ENCODE measurements around the gene SNX8. TPM values are rescaled to one million over a fixed set of nuclear protein-coding genes. Genes with fewer than 3 reads are reported as not detected.
"Not testable (repeated sequence)": the region's sequence is repeated elsewhere in the genome, so short reads cannot be mapped to it uniquely, and the experiment has no call there.

Gene SNX8
- total and polyA plus RNA-seq, 9 of the 15 experiments (the other 6 are each of a cell fraction or from before 2014, with no cell fraction given) = 2.7 to 51.6 (median 16.9) TPM

- H3K4me3 ChIP-seq = no peak overlapping the region
Observed at GRCh38 chr7:2336626-2337299, 22.5 kb upstream of the SNX8 start.

DNA sequence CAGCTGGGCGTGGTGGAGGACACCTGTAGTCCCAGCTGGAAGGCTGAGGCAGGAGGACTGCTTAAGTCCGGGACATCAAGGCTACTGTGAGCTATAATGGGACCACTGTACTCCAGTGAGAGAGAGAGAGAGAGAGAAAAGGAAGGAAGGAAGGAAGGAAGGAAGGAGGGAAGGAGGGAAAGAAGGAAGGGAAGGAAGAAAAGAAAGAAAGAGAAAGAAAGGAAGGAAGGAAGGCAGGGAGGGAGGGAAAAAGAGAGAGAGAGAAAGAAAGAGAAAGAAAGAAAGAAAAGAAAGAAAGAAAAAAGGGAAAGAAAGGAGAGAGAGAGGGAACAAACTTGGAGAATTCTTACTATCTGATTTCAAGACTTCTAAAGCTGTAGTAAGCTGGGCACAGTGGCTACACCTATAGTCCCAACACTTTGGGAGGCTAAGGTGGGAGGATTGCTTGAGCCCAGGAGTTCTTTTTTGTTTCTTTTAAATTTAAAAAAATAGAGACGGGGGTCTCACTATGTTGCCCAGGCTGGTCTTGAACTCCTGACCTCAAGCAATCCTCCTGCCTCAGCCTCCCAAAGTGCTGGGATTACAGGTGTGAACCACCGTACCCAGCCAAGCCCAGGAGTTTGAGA is 18.5 kb upstream of the SNX8 start:
- H3K79me2 ChIP-seq (ENCODE audit: control insufficient read depth, insufficient read depth, low read length); H3K36me3 ChIP-seq (ENCODE audit: control insufficient read depth, insufficient read depth, low read length); CTCF ChIA-PET (ENCODE audit: low intra/inter-chr PET ratio); H4K20me1 ChIP-seq (replicated peaks; ENCODE audit: control insufficient read depth, insufficient read depth, low read length); H3K9me3 ChIP-seq (replicated peaks; ENCODE audit: control insufficient read depth, insufficient read depth, low read depth, low read length); ATAC-seq; intact Hi-C loops (cut with micrococcal nuclease); H3K27ac ChIP-seq (ENCODE audit: extremely low read depth, low read depth, low read length); DNase-seq (ENCODE audit: extremely low read depth in 1 of 4, low spot score in 3 of 4); H2AFZ ChIP-seq (ENCODE audit: low read depth, low read length); FAIRE-seq; H3K9me1 ChIP-seq (ENCODE audit: control insufficient read depth, insufficient read depth, low read length); H3K4me2 ChIP-seq (ENCODE audit: insufficient read depth, low read length); H3K27me3 ChIP-seq (ENCODE audit: control insufficient read depth in 2 of 2, insufficient read depth in 2 of 2, low read length in 2 of 2); in situ Hi-C loops (cut with MboI); BruUV-seq (replicated peaks); H3K4me3 ChIP-seq: not testable (repeated sequence)
- POLR2A ChIA-PET = interaction anchor here (0.6 to 0.9 kb wide), 3 partner anchors 15 to 406 kb away, joined by 3 to 4 read pairs (median 3); no protein-coding TSS in a partner anchor
- Histone ChIP-seq H3K9ac (ENCODE audit: insufficient read depth in 1 of 2, low read depth in 2 of 2, low read length in 2 of 2) (0 out of 4 replicates have a peak overlapping the region, but pooled peaks of 1 of the 2 experiments have one; percentile 56), H3K4me1 (replicated peaks in 1 of 2; ENCODE audit: control insufficient read depth in 2 of 2, insufficient read depth in 2 of 2, low read length in 2 of 2) (peaks cover 0 to 14% of the 10 kb centered on the region in 2 experiments; a peak in 1 of 5 replicates)
- WGBS (ENCODE audit: insufficient coverage, low coverage, missing lambda C conversion rate) = 63% methylated on average over 4 of the region's 4 CpGs
- TF ChIP-seq PHB2 (IDR thresholded peaks at IDR 0.05; ENCODE audit: low read depth) = 0 out of 2 replicates have a peak, but pooled peaks have one; percentile 25
- TF ChIP-seq SMARCA5 (IDR thresholded peaks at IDR 0.05) = peak; percentile 63; the same call in 1 of the 2 replicates
- peak; percentile 56; the same call in 1 of the 2 replicates for TF ChIP-seq HDGF (IDR thresholded peaks at IDR 0.05)
- TF ChIP-seq OTX1 (CRISPR knock-in tag; IDR thresholded peaks at IDR 0.05) = peak; percentile 75; the same call in 1 of the 2 replicates
- 0 out of 2 replicates have a peak, but pooled peaks have one; percentile 53 for TF ChIP-seq LARP7 (IDR thresholded peaks at IDR 0.05)
- 0 out of 2 replicates have a peak, but pooled peaks have one; percentile 24 for TF ChIP-seq ARID1B (IDR thresholded peaks at IDR 0.05)
- TF ChIP-seq NCOA4 (IDR thresholded peaks at IDR 0.05; ENCODE audit: partially characterized antibody) = peak; percentile 19
- TF ChIP-seq TRIM25 (IDR thresholded peaks at IDR 0.05; ENCODE audit: borderline replicate concordance) = 0 out of 2 replicates have a peak, but pooled peaks have one; percentile 53
- peak; percentile 83; the same call in 1 of the 2 replicates for TF ChIP-seq HLTF (IDR thresholded peaks at IDR 0.05)
- TF ChIP-seq MTA1 (IDR thresholded peaks at IDR 0.05; ENCODE audit: borderline replicate concordance) = peak; percentile 66
- TF ChIP-seq ARNT (IDR thresholded peaks at IDR 0.05) = 0 out of 4 replicates have a peak, but pooled peaks of 1 of the 2 experiments have one; percentile 40
- TF ChIP-seq ZNF121 (CRISPR knock-in tag; conservative IDR thresholded peaks at IDR 0.05) = peak; percentile 41; the same call in 1 of the 2 replicates

More at GRCh38 chr7:2336626-2337299, 22.5 kb upstream of the SNX8 start:
- no peak for TF ChIP-seq SRSF3 (IDR thresholded peaks at IDR 0.05; ENCODE audit: insufficient read depth, low read length)
- peak; percentile 9 for TF ChIP-seq RBM25 (IDR thresholded peaks at IDR 0.05; ENCODE audit: low read depth, low read length, severe bottlenecking)
- no peak for TF ChIP-seq ZNF445 (CRISPR knock-in tag; IDR thresholded peaks at IDR 0.05; ENCODE audit: low read depth)
- H3K79me2 ChIP-seq (ENCODE audit: control insufficient read depth, insufficient read depth, low read length) = no peaks in the 10 kb centered on the region
- 70% methylated on average over 17 of the region's 20 CpGs for WGBS (ENCODE audit: insufficient coverage, low coverage, missing lambda C conversion rate)
- H3K9ac ChIP-seq (ENCODE audit: insufficient read depth in 1 of 2, low read depth in 2 of 2, low read length in 2 of 2) = 0 out of 4 replicates have a peak overlapping the region, but pooled peaks of 1 of the 2 experiments have one; percentile 77
- no peaks in the 10 kb centered on the region for H4K20me1 ChIP-seq (replicated peaks; ENCODE audit: control insufficient read depth, insufficient read depth, low read length)
- H3K36me3 ChIP-seq (ENCODE audit: control insufficient read depth, insufficient read depth, low read length) = no peaks in the 10 kb centered on the region
- no peak overlapping the region for H3K4me2 ChIP-seq (ENCODE audit: insufficient read depth, low read length)
- no peaks in the 10 kb centered on the region for H3K9me1 ChIP-seq (ENCODE audit: control insufficient read depth, insufficient read depth, low read length)
- H3K27ac ChIP-seq (ENCODE audit: extremely low read depth, low read depth, low read length) = no peak overlapping the region
- DNase-seq (ENCODE audit: extremely low read depth in 1 of 4, low spot score in 3 of 4) (no peak), ATAC-seq (no peak), FAIRE-seq (no peak)
- H2AFZ ChIP-seq (ENCODE audit: low read depth, low read length) = no peak overlapping the region
- H3K4me1 ChIP-seq (replicated peaks in 1 of 2; ENCODE audit: control insufficient read depth in 2 of 2, insufficient read depth in 2 of 2, low read length in 2 of 2) = peaks cover 0 to 6% of the 10 kb centered on the region in 2 experiments; a peak in 1 of 5 replicates
- CTCF ChIA-PET (ENCODE audit: low intra/inter-chr PET ratio) = no interaction called here
- in situ Hi-C loops (cut with MboI) (no loop called here), intact Hi-C loops (cut with micrococcal nuclease) (no loop called here)
- H3K9me3 ChIP-seq (replicated peaks; ENCODE audit: control insufficient read depth, insufficient read depth, low read depth, low read length) = no peaks in the 10 kb centered on the region
- H3K27me3 ChIP-seq (ENCODE audit: control insufficient read depth in 2 of 2, insufficient read depth in 2 of 2, low read length in 2 of 2) = no peaks in the 10 kb centered on the region
- BruUV-seq (replicated peaks) = no TSS peak
- POLR2A ChIA-PET = interaction anchor here (0.6 to 1.3 kb wide), 6 partner anchors 11 to 549 kb away, joined by 3 to 4 read pairs (median 4); no protein-coding TSS in a partner anchor

Measured in K562 (cell line).